CD4-positive, CD25-positive, alpha-beta regulatory T cell (primary cell): Measurements from ENCODE around the gene ATF6. TPM values are rescaled to one million over a fixed set of nuclear protein-coding genes. Genes with fewer than 3 reads are reported as not detected.
A peak's percentile ranks its signal among the peaks of the same experiment; 100 is the strongest.

Experiments
- ATAC-seq, 2 donors: fragments of 150-1000 bp; cut with Tn5 transposase; one replicate each; pipeline ENCODE4 v1.10.0; 2021; ENCODE audit warnings: low read depth in 2 of 2, moderate number of reproducible peaks in 2 of 2, moderate library complexity in 1 of 2
- DNase-seq, 3 donors: peaks; one replicate each; pipeline versions ENCODE4 v3.0.0 to v3.0.0-alpha.2; 2012 to 2022; ENCODE audit warnings: mixed read lengths in 1 of 3
- H3K27ac ChIP-seq: one replicate; pipeline ENCODE4 v1.7.0; 2013; ENCODE audit warnings: mild to moderate bottlenecking, low read length; ENCODE audit not compliant: insufficient read depth, poor library complexity, severe bottlenecking
- H3K27me3 ChIP-seq: one replicate; pipeline ENCODE4 v1.7.0; 2013; ENCODE audit warnings: low read length; ENCODE audit not compliant: control insufficient read depth, insufficient read depth
- H3K36me3 ChIP-seq: one replicate; pipeline ENCODE4 v1.7.0; 2013; ENCODE audit warnings: mild to moderate bottlenecking, low read length, moderate library complexity; ENCODE audit not compliant: control insufficient read depth, insufficient read depth
- H3K4me1 ChIP-seq: 2 replicates; pipeline ENCODE4 v1.7.0; 2013; ENCODE audit warnings: mild to moderate bottlenecking, low read length; ENCODE audit not compliant: insufficient read depth, control insufficient read depth, poor library complexity, severe bottlenecking
- H3K4me3 ChIP-seq: one replicate; pipeline ENCODE4 v1.7.0; 2013; ENCODE audit warnings: low read depth, mild to moderate bottlenecking, low read length, moderate library complexity
- H3K9me3 ChIP-seq, 2 experiments: 1 replicate in 1 of 2; 2 replicates in 1 of 2; pipeline ENCODE4 v1.7.0; 2013; ENCODE audit warnings: low read length in 2 of 2, mild to moderate bottlenecking in 1 of 2, moderate library complexity in 1 of 2; ENCODE audit not compliant: control insufficient read depth in 2 of 2
- H3K27ac Mint-ChIP-seq, 3 donors: one replicate each; pipeline ENCODE4 v1.8.0; 2020 to 2022; ENCODE audit warnings: mild to moderate bottlenecking in 3 of 3, mixed read lengths in 3 of 3, moderate library complexity in 2 of 3
- H3K27me3 Mint-ChIP-seq: one replicate; pipeline ENCODE4 v1.8.0; 2022; ENCODE audit warnings: mild to moderate bottlenecking, mixed read lengths
- H3K36me3 Mint-ChIP-seq: one replicate; pipeline ENCODE4 v1.8.0; 2020; ENCODE audit warnings: mixed read lengths
- H3K4me1 Mint-ChIP-seq, 4 donors: one replicate each; pipeline ENCODE4 v1.8.0; 2020 to 2022; ENCODE audit warnings: mixed read lengths in 4 of 4, mild to moderate bottlenecking in 1 of 4
- H3K4me3 Mint-ChIP-seq, 4 donors: one replicate each; pipeline ENCODE4 v1.8.0; 2020 to 2022; ENCODE audit warnings: mild to moderate bottlenecking in 4 of 4, mixed read lengths in 4 of 4, moderate library complexity in 3 of 4
- H3K9me3 Mint-ChIP-seq, 7 donors: one replicate each; pipeline ENCODE4 v1.8.0; 2020 to 2022; ENCODE audit warnings: mixed read lengths in 7 of 7, mild to moderate bottlenecking in 3 of 7, moderate library complexity in 2 of 7
- polyA plus RNA-seq, 4 donors: library from polyadenylated mRNA; unstranded; fragments of 300-500 nt; fragmentation: Illumina TruSeq; gene quantifications; one replicate each; pipeline ENCODE4 v1.2.3, GENCODE V29; 2021
- total RNA-seq: library from RNA; stranded (reverse); gene quantifications from one replicate; pipeline ENCODE4 v1.2.3, GENCODE V29; 2022

Gene ATF6
- total and polyA plus RNA-seq, 5 donors from 2014 or later = 13.5 to 17.8 (median 15.0) TPM

GRCh38 chr1:161843156-161843555 is 77.0 kb downstream of the ATF6 start:
- H3K27ac Mint-ChIP-seq = no peak overlapping the region
- H3K36me3 ChIP-seq = peaks cover 13% of the 10 kb centered on the region
- H3K4me1 Mint-ChIP-seq = peaks cover 0 to 13% (median 5%) of the 10 kb centered on the region in 4 donors
- no peaks in the 10 kb centered on the region for H3K9me3 Mint-ChIP-seq
- H3K4me3 Mint-ChIP-seq = no peak overlapping the region
- H3K9me3 ChIP-seq = no peaks in the 10 kb centered on the region
- H3K4me1 ChIP-seq = no peaks in the 10 kb centered on the region
- DNase-seq (no peak), ATAC-seq (no peak)
- H3K4me3 ChIP-seq = no peak overlapping the region
- no peak overlapping the region for H3K27ac ChIP-seq
- H3K36me3 Mint-ChIP-seq = peaks cover 36% of the 10 kb centered on the region
- no peaks in the 10 kb centered on the region for H3K27me3 Mint-ChIP-seq
- no peaks in the 10 kb centered on the region for H3K27me3 ChIP-seq

- Histone ChIP-seq H3K27ac (no peak overlapping the region), H3K4me3 (no peak overlapping the region), H3K27me3 (no peaks in the 10 kb centered on the region), H3K4me1 (no peaks in the 10 kb centered on the region), H3K9me3 (no peaks in the 10 kb centered on the region), H3K36me3 (peaks cover 20% of the 10 kb centered on the region)
- Mint-ChIP-seq H3K4me1 (peaks cover 0 to 20% (median 3%) of the 10 kb centered on the region in 4 donors), H3K4me3 (no peak overlapping the region), H3K9me3 (no peaks in the 10 kb centered on the region), H3K36me3 (peaks cover 44% of the 10 kb centered on the region), H3K27ac (peak overlapping the region in 1 of 3 donors; percentile 18), H3K27me3 (no peaks in the 10 kb centered on the region)
- DNase-seq (no peak), ATAC-seq (no peak)
Measured at GRCh38 chr1:161844696-161845095, 78.6 kb downstream of the ATF6 start.

- Mint-ChIP-seq H3K27me3 (no peaks in the 10 kb centered on the region), H3K27ac (peak overlapping the region in 1 of 3 donors; percentile 55), H3K4me3 (no peak overlapping the region), H3K4me1 (peaks cover 0 to 28% (median 6%) of the 10 kb centered on the region in 4 donors), H3K9me3 (peaks cover 0 to 2% (median 0%) of the 10 kb centered on the region in 7 donors), H3K36me3 (peaks cover 55% of the 10 kb centered on the region)
- Histone ChIP-seq H3K4me1 (no peaks in the 10 kb centered on the region), H3K36me3 (peaks cover 40% of the 10 kb centered on the region), H3K4me3 (no peak overlapping the region), H3K27ac (no peak overlapping the region), H3K9me3 (no peaks in the 10 kb centered on the region), H3K27me3 (no peaks in the 10 kb centered on the region)
- no peak for DNase-seq
- ATAC-seq = no peak
Measured at GRCh38 chr1:161848676-161849075, 82.6 kb downstream of the ATF6 start.

GRCh38 chr1:161849518-161849917 is 83.4 kb downstream of the ATF6 start:
- H3K4me3 ChIP-seq = no peak overlapping the region
- Mint-ChIP-seq H3K9me3 (peaks cover 0 to 2% (median 0%) of the 10 kb centered on the region in 7 donors), H3K4me1 (peaks cover 0 to 20% (median 6%) of the 10 kb centered on the region in 4 donors), H3K27ac (no peak overlapping the region), H3K4me3 (no peak overlapping the region), H3K36me3 (peaks cover 55% of the 10 kb centered on the region), H3K27me3 (no peaks in the 10 kb centered on the region)
- DNase-seq (no peak), ATAC-seq (no peak)
- H3K4me1 ChIP-seq = no peaks in the 10 kb centered on the region
- peaks cover 47% of the 10 kb centered on the region for H3K36me3 ChIP-seq
- no peaks in the 10 kb centered on the region for H3K27me3 ChIP-seq
- no peaks in the 10 kb centered on the region for H3K9me3 ChIP-seq
- no peak overlapping the region for H3K27ac ChIP-seq

GRCh38 chr1:161855260-161855659 is 89.1 kb downstream of the ATF6 start:
- Histone ChIP-seq H3K4me3 (no peak overlapping the region), H3K36me3 (peaks cover 54% of the 10 kb centered on the region), H3K27ac (no peak overlapping the region), H3K9me3 (no peaks in the 10 kb centered on the region), H3K4me1 (no peaks in the 10 kb centered on the region), H3K27me3 (no peaks in the 10 kb centered on the region)
- Mint-ChIP-seq H3K27ac (peak overlapping the region in 2 of 3 donors; percentile 1 to 2), H3K9me3 (no peaks in the 10 kb centered on the region), H3K4me3 (no peak overlapping the region), H3K36me3 (peaks cover 63% of the 10 kb centered on the region), H3K4me1 (peaks cover 0 to 17% (median 3%) of the 10 kb centered on the region in 4 donors), H3K27me3 (no peaks in the 10 kb centered on the region)
- DNase-seq (no peak), ATAC-seq (no peak)

GRCh38 chr1:161858271-161858670 is 92.2 kb downstream of the ATF6 start:
- Histone ChIP-seq H3K36me3 (peaks cover 57% of the 10 kb centered on the region), H3K4me3 (no peak overlapping the region), H3K27me3 (no peaks in the 10 kb centered on the region), H3K4me1 (no peaks in the 10 kb centered on the region), H3K27ac (no peak overlapping the region), H3K9me3 (no peaks in the 10 kb centered on the region)
- H3K27ac Mint-ChIP-seq = no peak overlapping the region
- no peak for DNase-seq
- no peak for ATAC-seq
- no peak overlapping the region for H3K4me3 Mint-ChIP-seq
- H3K27me3 Mint-ChIP-seq = no peaks in the 10 kb centered on the region
- H3K36me3 Mint-ChIP-seq = peaks cover 56% of the 10 kb centered on the region
- no peaks in the 10 kb centered on the region for H3K9me3 Mint-ChIP-seq
- H3K4me1 Mint-ChIP-seq = peaks cover 0 to 13% (median 2%) of the 10 kb centered on the region in 4 donors

GRCh38 chr1:161863549-161863948 is 97.4 kb downstream of the ATF6 start:
- no peaks in the 10 kb centered on the region for H3K9me3 Mint-ChIP-seq
- DNase-seq (no peak), ATAC-seq (no peak)
- Histone ChIP-seq H3K4me3 (no peak overlapping the region), H3K36me3 (peaks cover 67% of the 10 kb centered on the region), H3K27me3 (no peaks in the 10 kb centered on the region), H3K27ac (no peak overlapping the region), H3K4me1 (no peaks in the 10 kb centered on the region), H3K9me3 (no peaks in the 10 kb centered on the region)
- H3K4me3 Mint-ChIP-seq = no peak overlapping the region
- H3K27ac Mint-ChIP-seq = no peak overlapping the region
- H3K4me1 Mint-ChIP-seq = peaks cover 0 to 21% (median 0%) of the 10 kb centered on the region in 4 donors
- peaks cover 46% of the 10 kb centered on the region for H3K36me3 Mint-ChIP-seq
- no peaks in the 10 kb centered on the region for H3K27me3 Mint-ChIP-seq

- peaks cover 61% of the 10 kb centered on the region for H3K36me3 ChIP-seq
- no peaks in the 10 kb centered on the region for H3K27me3 Mint-ChIP-seq
- no peak overlapping the region for H3K27ac ChIP-seq
- no peak overlapping the region for H3K4me3 ChIP-seq
- peaks cover 40% of the 10 kb centered on the region for H3K36me3 Mint-ChIP-seq
- H3K4me1 ChIP-seq = no peaks in the 10 kb centered on the region
- no peaks in the 10 kb centered on the region for H3K9me3 Mint-ChIP-seq
- ATAC-seq (no peak), DNase-seq (peak in 1 of 3 donors; percentile 6)
- no peak overlapping the region for H3K4me3 Mint-ChIP-seq
- H3K27ac Mint-ChIP-seq = no peak overlapping the region
- peaks cover 0 to 21% (median 0%) of the 10 kb centered on the region in 4 donors for H3K4me1 Mint-ChIP-seq
- H3K9me3 ChIP-seq = no peaks in the 10 kb centered on the region
- H3K27me3 ChIP-seq = no peaks in the 10 kb centered on the region
Measured at GRCh38 chr1:161864577-161864976, 98.5 kb downstream of the ATF6 start.
